Mammary epithelial cell (primary cell): ENCODE results near the gene FGF18.

Source experiments
- EZH2 ChIP-seq: IDR thresholded peaks from 2 replicates; pipeline ENCODE4 v1.6.1; 2012; ENCODE audit warnings: low read length, inconsistent platforms, borderline replicate concordance
- TF ChIP-seq, protein P1 (sequence below), 2 donors: IDR thresholded peaks in 1 of 2; conservative IDR thresholded peaks in 1 of 2; 2 replicates each; pipeline ENCODE4 v1.5.1; 2011 to 2012; ENCODE audit warnings: inconsistent platforms in 2 of 2, low read length in 2 of 2, mild to moderate bottlenecking in 2 of 2, control low read depth in 1 of 2, low read depth in 1 of 2; ENCODE audit not compliant: insufficient read depth in 1 of 2; ENCODE audit errors: extremely low read depth in 1 of 2

DNA sequence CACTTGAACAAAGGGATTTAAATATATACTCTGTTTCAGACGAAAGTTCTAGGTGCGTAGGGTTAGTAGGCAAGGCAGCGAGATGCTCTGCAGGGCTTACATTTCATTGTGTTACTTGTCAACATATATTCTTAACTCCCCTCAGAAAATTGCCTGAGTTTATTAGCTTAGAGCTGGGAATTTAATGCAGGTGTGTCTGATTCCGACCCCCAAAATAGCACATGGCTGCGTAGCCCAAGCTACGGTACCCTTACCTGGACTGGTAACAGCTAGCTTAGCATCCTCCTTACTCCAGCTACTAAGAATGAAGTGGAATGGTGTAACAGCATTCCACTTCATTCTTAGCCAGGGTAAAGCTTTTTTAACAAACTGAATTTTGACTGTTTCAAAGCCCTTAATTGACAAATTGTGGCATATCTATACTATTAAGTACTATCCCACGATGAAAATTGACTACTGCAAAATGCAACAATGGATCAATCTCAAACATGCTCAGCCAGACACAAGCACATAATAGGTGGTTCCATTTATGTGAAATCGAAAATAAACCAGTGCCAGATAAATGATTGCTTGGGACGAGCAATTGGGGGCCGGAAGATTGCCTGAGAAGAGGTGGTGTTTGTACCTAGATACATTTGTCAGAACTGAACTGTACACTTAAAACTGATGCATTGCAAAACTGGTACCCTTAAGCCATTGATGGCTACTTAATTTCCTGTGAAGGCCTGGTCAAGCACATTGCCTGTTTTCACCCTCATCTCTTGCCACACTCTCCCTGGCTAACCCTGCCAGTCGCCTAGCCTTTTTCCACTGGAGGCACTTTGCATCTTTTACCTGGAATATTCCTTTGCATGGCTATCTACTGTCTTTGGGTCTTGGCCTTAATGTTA lies 3.0 kb upstream of the FGF18 start:
- TF ChIP-seq, protein P1, sequence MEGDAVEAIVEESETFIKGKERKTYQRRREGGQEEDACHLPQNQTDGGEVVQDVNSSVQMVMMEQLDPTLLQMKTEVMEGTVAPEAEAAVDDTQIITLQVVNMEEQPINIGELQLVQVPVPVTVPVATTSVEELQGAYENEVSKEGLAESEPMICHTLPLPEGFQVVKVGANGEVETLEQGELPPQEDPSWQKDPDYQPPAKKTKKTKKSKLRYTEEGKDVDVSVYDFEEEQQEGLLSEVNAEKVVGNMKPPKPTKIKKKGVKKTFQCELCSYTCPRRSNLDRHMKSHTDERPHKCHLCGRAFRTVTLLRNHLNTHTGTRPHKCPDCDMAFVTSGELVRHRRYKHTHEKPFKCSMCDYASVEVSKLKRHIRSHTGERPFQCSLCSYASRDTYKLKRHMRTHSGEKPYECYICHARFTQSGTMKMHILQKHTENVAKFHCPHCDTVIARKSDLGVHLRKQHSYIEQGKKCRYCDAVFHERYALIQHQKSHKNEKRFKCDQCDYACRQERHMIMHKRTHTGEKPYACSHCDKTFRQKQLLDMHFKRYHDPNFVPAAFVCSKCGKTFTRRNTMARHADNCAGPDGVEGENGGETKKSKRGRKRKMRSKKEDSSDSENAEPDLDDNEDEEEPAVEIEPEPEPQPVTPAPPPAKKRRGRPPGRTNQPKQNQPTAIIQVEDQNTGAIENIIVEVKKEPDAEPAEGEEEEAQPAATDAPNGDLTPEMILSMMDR (conservative IDR thresholded peaks at IDR 0.05 in 1 of 2, IDR thresholded peaks at IDR 0.05 in 1 of 2; ENCODE audit: extremely low read depth in 1 of 2, insufficient read depth in 1 of 2, low read depth in 1 of 2, low read length in 2 of 2), result no peak
- no peak for TF ChIP-seq EZH2
